WI38 (cell line): ENCODE measurements around the gene GPC3.

ENCODE experiments used
- H3K4me3 ChIP-seq: 2 replicates; pipeline ENCODE4 v1.5.1; 2011; ENCODE audit warnings: low read depth, mild to moderate bottlenecking, control low read depth, low read length
- TF ChIP-seq, protein P1 (sequence below): IDR thresholded peaks from 2 replicates; pipeline ENCODE4 v1.5.1; 2012; ENCODE audit warnings: low read depth, mild to moderate bottlenecking, control low read depth, low read length

Gene GPC3

DNA sequence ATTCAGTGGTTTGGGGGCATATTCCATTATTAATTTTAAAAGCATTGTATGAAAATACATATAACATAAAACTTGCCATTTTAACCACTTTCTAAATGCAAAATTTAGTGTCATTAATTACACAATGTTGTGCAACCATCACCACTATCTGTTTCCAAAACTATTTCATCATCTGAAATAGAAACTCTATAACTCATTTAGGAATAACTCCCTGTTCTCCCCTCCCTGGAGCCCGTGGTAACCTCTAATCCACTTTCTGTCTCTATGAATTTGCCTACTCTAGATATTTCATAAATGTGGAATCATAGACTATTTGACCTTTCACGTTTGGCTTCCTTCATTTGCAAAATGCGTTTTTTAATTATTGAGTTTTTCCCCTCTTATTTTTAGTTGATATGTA is 468.7 kb downstream of the GPC3 start:
- H3K4me3 ChIP-seq = no peak overlapping the region
- TF ChIP-seq, protein P1, sequence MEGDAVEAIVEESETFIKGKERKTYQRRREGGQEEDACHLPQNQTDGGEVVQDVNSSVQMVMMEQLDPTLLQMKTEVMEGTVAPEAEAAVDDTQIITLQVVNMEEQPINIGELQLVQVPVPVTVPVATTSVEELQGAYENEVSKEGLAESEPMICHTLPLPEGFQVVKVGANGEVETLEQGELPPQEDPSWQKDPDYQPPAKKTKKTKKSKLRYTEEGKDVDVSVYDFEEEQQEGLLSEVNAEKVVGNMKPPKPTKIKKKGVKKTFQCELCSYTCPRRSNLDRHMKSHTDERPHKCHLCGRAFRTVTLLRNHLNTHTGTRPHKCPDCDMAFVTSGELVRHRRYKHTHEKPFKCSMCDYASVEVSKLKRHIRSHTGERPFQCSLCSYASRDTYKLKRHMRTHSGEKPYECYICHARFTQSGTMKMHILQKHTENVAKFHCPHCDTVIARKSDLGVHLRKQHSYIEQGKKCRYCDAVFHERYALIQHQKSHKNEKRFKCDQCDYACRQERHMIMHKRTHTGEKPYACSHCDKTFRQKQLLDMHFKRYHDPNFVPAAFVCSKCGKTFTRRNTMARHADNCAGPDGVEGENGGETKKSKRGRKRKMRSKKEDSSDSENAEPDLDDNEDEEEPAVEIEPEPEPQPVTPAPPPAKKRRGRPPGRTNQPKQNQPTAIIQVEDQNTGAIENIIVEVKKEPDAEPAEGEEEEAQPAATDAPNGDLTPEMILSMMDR = no peak

DNA sequence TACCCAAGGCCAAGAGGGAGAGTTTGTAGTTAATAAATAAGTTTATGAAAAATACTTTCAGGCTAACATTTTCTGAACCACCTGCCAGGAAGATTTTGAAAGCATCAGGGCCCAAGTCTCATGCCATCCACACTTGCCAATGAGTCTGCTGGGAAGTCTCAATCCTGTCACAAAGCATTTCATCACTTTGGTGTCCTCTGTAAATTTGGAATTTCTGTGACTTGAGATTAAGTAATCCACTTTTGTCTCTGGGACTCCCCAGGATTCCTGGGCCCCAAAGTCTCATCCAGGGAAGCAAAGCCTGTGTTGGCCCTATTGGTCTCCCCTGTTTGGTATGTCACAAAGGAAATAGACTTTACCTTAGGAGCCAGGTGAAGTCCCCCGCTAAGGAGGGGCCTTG is 470.9 kb downstream of the GPC3 start:
- H3K4me3 ChIP-seq = no peak overlapping the region
- TF ChIP-seq, protein P1 = no peak

DNA sequence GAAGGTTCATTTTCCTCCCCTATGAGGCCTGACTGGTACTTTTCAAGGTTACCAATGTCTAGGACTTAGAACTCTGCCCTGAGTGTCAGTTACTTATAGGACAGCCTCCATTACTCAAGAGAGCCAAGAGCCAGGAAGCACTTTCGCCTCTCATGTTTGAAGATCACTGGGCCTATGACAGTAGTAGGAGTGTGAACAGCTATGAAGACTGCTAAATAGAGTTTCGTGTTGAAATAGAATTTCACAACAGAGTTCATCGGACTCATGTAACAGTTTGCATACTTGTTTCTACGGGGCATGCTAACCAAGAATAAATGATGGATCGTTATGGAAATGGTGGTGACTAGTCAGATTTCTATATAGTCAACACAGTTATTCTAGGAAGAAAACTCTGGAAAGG is 472.3 kb downstream of the GPC3 start:
- no peak overlapping the region for H3K4me3 ChIP-seq
- TF ChIP-seq, protein P1 = no peak

DNA sequence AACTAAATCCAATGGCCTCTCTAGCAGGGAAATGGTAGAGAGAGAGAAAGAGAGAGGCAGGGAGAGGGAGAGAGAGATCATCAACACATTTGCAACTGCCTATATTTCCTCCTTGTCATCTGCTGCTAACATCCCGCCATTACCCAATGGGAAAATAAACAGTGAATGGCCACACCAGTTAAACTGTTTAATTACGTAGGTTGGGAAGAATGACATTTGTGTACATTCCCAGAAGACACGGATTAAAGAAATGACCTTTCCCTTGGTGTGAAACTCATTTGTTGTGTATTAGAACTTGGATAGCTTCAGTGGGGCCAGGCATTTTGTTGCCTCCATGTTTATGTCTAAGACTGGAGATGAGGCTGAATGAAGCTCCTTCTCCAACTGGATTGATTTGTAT is 474.4 kb downstream of the GPC3 start:
- TF ChIP-seq, protein P1 = no peak
- H3K4me3 ChIP-seq = no peak overlapping the region

DNA sequence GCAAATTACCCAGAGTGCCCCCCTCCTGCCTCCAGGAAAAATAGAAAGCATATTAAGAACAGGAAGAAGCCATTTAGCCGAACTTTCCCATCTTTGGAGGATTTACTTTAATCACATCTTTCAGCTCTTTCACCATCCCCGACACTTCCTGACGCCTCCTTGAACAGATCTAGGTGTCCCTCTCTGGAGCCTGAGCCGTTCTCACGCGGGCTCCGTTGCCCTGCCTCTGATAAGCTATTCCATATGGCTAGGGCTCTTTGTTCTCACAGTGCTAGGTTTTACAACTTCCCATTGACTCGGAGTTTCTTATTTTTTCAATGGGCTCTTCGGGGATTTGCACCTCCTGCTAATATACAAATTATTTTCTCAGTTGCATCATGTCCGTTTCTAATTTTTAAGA is 488.0 kb downstream of the GPC3 start:
- TF ChIP-seq, protein P1 = no peak
- H3K4me3 ChIP-seq = no peak overlapping the region

DNA sequence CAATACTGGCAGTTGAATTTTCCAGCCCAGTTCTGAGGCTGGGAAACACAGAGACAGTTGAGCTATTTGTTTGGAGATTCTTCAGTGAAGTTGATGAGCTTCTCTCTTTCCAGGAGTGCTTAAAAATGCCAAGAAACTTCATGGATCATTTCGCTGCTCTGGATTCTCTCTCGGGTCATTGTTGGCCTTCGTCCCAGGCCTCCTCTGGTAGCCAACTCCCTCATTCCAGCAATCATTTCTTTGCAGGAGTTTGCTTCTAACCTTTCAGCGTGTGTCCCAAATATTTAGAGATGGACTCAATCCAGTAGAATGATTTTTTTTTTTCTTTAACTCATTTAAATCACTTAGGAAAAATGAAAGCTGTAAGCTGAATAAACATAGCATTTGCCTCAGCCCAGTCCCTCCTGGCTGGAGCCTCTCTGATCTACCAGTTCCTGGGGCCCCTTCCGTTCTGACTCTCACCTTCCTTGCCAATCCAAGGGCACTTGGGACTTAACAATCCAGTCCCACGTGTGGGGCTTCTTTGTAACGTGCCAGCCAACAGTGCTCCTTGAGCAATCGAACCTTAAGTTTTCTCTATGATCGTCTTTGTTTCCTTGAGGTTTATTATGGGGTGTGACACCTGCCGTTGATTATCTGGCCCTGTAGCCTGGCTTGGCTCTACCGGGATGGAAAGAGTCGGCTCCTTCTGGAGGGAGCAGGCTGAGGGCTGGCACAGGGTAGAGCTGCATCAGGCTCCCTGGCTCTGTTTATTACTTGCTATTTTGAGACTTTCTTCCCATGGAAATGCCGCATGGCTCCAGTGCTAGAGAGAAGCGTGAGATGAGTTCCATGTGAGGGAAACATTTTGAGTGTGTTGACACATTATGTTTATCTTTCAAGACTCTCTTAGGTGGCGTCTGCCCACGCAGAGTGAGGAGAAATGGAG is 489.7 kb downstream of the GPC3 start:
- no peak overlapping the region for H3K4me3 ChIP-seq

DNA sequence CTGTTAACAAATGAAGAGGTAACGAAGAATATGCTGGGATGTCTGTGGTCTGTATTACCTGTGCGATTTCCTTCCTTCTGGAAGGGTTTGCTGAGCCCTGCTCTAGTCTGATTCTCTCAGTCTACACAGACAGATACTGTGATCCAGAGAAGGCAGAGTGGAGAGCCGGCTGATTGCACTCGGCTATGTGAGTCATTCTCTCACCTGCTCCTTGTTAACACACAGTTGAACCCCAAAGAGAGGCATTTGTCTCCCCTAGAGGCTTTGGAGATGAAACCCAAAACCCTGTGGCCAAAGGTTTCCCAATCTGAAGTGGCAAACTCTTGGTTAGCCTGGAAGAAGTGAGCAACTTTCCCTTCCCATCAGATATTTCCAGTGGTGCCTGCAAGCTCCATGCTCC is 492.0 kb downstream of the GPC3 start:
- TF ChIP-seq, protein P1 = no peak

More for the DNA sequence above, 489.7 kb downstream of the GPC3 start:
- TF ChIP-seq, protein P1 = no peak

More for the DNA sequence above, 492.0 kb downstream of the GPC3 start:
- H3K4me3 ChIP-seq = no peak overlapping the region
